Measurements from ENCODE around the gene GPER1.

GRCh38 chr7:1106063-1106792, 18.3 kb downstream of the GPER1 start:
- TF ChIP-seq SIN3A (IDR thresholded peaks at IDR 0.05; ENCODE audit: borderline replicate concordance, insufficient read depth, low read length) (no peak), POLR2AphosphoS5 (IDR thresholded peaks at IDR 0.05; ENCODE audit: low read depth, low read length) (no peak)
- TF ChIP-seq, protein P1, sequence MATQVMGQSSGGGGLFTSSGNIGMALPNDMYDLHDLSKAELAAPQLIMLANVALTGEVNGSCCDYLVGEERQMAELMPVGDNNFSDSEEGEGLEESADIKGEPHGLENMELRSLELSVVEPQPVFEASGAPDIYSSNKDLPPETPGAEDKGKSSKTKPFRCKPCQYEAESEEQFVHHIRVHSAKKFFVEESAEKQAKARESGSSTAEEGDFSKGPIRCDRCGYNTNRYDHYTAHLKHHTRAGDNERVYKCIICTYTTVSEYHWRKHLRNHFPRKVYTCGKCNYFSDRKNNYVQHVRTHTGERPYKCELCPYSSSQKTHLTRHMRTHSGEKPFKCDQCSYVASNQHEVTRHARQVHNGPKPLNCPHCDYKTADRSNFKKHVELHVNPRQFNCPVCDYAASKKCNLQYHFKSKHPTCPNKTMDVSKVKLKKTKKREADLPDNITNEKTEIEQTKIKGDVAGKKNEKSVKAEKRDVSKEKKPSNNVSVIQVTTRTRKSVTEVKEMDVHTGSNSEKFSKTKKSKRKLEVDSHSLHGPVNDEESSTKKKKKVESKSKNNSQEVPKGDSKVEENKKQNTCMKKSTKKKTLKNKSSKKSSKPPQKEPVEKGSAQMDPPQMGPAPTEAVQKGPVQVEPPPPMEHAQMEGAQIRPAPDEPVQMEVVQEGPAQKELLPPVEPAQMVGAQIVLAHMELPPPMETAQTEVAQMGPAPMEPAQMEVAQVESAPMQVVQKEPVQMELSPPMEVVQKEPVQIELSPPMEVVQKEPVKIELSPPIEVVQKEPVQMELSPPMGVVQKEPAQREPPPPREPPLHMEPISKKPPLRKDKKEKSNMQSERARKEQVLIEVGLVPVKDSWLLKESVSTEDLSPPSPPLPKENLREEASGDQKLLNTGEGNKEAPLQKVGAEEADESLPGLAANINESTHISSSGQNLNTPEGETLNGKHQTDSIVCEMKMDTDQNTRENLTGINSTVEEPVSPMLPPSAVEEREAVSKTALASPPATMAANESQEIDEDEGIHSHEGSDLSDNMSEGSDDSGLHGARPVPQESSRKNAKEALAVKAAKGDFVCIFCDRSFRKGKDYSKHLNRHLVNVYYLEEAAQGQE (IDR thresholded peaks at IDR 0.05; ENCODE audit: insufficient read depth in 1 of 2, low read depth in 2 of 2, low read length in 2 of 2), result no peak

All from PFSK-1 (cell line).